Measurements from ENCODE around the gene ALDH1A1.

ALDH1A1 gene

DNA sequence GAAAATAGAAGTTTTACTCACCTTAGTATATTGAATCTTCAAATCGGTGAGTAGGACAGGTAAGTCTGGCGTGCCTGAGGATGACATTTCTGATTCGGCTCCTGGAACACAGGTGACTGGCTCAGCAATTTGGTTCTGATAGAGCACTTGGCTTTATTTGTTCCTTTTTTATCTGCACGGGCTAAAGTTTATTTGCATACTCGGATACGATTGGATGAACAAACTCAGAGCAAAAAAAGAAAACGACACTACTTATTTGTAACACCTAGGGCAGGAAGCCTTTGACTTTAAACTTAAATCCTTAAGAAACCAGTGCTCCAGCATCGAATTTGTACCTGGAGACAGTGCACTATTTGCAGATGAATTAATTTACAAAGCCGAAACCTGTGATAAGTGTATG lies at the start of gene ALDH1A1:
Gene ALDH1A1, minus strand, starts transcription at position 140 of the 400 bp plus-strand sequence. Its CDS starts 53 bp downstream, at position 87.
- DNase-seq, result no peak
- no peak for ATAC-seq

DNA sequence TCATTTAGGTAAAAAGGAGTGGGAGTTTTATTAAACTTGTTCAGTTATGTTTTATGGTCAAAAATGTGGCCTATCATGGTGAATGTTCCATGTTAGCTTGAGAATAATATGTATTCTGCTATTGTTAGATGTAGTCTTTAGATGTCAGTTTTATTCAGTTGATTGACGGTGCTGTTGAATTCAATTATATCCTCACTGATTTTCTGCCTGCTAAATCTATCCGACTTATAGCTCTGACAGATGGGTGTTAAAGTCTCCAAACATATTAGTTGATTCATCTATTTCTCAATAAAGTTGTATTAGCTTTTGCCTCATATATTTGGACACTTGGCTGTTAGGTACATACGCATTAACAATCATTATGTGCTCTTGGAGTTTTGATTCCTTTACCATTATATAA lies 49.0 kb upstream of the ALDH1A1 start:
- DNase-seq, result no peak
- no peak for ATAC-seq

DNA sequence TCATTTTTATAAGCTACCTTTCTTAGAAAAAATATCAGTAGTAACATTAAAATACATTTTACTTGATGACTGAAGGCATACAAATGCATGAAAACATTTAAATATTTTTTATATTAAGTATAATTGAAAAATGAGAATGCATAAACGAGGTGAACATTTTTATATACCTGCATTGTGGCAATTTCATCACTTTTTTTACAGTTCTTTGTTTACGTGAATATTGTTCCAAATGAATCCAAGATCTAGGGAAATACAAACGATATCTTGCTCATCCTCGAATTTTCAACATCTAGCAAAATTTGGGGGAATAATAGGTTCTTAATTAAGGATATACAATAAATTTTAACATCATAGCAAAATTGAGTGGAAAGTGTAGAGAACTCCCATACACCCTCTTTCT lies 45.5 kb upstream of the ALDH1A1 start:
- no peak for ATAC-seq

DNA sequence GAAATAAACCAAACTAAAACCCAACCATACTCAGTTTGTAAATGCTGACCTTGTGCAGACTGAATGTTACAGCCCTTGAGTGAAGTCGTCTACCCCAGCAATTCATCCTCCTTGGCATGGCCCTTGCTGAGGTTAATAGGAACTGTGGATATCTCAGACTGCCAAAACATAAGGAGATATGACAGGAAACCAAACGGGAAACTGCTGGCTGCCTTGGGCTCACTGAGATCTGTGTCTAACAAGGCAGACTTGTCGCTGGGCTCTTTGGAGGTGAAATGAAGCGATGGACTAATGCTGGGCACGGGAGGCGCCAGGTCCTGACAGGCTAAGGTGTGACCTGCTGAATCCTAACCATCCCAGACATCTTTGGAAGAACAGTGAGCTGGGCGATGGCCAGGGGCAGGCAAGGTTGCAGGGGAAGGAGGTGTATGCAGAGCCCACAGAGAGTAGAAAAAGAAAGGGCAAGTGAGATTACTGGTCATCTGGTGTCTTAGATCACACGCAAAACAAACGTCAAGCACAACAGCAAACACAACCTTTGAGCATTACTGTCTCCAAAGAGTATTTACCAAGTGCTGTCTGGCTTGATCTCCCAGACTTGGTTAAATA lies 44.6 kb upstream of the ALDH1A1 start:
- DNase-seq, result no peak
- no peak for ATAC-seq

More for the DNA sequence above, 45.5 kb upstream of the ALDH1A1 start:
- no peak for DNase-seq

DNA sequence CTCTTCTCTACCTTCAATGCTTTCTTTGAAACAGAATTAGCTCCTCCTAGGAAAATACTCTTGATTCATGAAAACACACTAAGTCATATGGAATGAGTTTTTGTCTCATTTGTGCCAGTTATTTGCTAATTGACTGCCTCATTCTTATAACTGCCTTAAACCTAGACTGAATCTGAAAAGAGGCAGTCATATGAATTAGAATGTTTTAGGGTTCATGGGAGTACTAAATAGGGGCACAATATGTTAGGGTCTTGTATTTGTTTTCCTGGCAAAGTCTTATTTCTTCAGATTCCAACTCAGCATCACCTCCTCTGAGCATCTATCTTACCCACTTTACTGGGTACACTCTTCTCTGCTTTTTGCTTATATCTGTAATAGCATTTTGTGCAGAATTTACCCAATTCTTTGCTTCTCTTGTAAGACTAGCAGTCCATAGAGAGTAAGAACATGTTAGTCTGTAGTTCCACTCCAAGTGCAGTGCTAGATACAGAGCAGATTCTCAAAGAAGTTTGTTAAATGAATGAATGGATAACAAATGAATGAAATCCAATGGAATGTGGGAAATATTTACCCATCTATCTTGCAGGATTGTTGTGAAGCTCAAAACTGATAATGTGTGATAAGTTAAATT lies 43.9 kb upstream of the ALDH1A1 start:
- DNase-seq (no peak), ATAC-seq (no peak)

DNA sequence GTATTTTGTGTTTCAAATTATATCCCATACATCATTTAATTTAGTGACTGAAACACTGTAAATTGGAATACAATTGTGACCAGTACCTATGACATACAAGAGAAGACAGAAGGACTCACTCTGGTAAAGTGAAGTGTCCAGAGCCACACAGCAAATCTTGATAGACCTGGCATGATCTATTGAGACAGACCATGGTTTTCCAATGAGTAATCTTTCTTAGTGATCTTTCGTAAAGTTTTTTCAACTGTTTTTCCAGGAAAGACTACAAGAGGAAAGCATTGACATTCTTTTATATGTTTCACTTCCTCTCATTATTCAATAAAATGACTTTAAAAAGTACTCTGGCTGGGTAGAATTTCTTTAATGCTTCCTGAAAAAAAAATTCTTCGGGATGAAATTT lies 43.3 kb upstream of the ALDH1A1 start:
- DNase-seq (no peak), ATAC-seq (no peak)

DNA sequence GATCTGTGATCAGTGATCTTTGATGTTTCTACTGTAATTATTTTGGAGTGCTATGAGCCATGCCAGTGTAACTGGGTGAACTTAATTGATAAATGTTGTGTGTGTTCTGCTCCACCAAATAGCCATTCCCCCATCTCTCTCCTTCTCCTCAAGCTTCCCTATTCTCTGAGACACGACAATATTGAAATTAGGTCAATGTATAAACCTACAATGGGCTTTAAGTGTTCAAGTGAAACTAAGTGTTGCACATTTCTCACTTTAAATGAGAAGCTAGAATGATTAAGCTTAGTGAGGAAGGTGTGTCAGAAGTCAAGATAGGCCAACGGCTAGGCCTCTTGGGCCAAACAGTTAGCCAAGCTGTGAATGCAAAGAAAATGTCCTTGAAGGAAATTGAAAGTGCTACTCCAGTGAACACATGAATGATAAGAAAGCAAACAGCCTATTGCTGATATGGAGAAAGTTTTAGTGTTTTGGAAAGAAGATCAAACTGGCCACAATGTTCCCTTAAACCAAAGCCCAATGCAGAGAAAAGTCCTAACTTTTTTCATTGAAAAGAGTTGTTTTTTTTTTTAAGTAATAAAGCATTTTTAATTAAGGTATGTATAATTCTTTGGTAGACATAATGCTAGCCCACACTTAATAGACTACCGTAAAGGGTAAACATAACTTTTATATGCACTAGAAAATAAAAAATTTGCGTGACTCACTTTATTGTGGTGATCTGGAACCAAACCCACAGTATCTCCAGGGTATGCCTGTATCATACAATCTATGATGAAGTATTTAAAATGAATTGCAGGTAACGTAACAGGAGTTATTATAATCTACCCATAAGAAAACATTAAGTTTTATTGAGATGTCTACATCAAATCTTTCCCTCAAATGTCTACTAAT lies 42.5 kb upstream of the ALDH1A1 start:
- DNase-seq (no peak), ATAC-seq (no peak)

DNA sequence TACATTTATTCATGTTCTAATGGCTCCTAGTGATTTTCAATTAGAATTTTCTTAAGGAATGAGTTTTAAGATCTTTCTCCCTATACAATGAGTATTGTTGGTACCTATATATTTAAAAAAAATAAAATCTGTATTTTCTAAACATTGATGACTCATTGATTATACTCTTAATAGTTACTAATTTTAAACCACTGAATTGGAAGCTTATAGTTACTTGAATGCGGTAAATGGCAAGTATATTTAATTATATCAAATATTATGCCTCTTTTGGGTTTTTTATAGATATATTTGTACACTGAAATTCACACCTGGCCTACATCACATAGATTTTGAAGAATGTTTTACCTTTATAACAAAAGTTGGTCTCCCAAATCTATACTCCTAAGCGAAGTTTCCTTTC lies 38.9 kb upstream of the ALDH1A1 start:
- DNase-seq (no peak), ATAC-seq (no peak)

DNA sequence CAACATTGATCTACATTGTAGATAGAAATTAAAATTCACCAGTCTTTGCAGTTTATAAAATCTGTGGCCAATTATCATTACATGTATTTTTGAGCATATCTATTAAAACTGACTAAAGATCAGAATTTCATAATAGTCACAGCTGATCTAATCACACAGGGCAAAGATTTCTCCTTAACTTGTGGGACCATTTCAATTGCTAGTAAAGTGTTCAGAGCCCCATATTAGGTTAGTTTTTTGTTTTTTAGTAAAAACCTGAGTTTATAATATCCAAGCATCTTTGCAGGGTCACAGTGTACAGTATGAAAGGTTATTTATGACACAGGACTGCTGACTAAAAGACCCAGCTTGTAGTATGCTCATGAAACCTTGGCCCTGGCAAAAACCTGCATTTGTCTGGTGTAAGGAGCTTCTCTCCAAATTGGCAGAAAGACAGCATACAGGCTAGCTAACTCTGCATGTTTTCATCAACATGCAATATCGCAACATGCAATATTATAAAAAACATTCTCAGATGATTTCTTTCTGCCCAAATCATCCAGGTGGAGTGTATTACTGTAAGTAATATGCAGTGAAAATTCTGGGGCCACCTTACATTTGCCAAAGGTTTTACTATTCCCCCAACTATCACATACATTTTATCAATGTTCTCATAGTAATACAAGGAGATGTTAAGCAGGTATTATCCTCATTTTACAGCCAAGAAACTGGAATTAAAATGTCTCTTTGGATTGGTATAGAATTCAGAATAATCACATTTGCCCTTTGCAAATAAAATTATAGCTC lies 37.7 kb upstream of the ALDH1A1 start:
- ATAC-seq, result no peak
- no peak for DNase-seq

DNA sequence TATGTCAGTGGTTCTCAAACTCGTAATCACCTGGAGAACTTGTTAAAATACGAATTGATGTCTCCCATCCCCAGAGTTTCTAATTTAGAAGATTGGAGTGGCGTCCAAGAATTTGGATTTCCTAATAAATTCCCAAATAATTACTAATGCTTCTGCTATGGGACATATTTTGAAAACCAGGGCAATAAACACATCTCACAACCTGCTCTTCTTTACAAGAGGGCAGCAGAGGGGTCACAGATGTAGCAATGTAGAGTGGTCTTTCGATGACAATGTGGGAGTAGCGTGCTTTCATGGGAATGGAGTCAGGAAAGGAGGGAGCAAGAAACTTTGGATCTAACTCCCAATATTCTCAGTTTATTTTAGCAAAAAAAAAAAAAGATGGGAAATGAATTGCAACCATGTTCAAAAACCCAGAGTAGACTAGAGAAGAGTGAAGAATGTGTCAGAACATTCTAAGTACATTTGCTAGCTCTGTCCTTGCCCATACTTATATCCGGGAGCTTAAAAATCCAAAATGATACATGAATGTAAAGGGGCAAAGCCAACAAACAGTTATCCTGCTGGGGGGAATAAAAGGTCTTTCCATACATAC lies 33.8 kb upstream of the ALDH1A1 start:
- DNase-seq, result no peak
- no peak for ATAC-seq

DNA sequence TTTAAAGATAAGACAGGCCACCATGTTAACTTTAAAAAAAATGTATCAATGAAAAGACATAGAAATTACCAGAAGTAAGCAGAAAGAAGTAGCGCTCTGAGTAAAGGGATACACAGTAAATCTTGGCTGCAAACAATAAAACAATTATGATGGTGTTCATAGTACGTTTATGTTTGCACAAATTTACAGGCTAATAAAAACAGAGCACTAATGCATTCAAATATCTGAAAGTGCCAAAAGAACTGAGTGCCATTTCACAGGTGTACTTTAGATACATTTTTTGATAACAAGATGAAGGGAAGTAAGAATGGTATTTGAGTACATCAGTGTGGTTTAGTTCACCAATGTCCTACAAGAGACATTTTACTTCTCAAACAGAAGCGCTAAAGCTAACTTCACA lies 32.9 kb upstream of the ALDH1A1 start:
- ATAC-seq (no peak), DNase-seq (no peak)

DNA sequence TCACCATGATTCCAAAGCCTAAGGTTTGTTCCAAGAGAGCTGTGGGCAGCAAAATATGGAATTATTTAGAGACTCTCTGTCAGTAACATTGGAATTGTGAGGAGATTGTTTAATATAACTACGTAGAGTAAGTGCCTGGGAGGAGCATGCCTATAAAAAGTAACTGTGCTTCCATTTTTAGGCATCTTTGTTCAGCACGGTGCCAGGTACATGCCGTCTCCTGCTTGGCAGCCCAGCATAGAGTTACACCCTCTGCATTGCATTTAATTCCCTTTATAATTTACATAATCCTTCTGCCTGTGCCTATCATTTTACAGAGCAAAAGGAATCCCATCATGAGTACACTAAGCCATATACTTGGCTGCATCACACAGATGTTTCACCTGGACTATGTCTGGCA lies 32.1 kb upstream of the ALDH1A1 start:
- no peak for ATAC-seq
- no peak for DNase-seq

DNA sequence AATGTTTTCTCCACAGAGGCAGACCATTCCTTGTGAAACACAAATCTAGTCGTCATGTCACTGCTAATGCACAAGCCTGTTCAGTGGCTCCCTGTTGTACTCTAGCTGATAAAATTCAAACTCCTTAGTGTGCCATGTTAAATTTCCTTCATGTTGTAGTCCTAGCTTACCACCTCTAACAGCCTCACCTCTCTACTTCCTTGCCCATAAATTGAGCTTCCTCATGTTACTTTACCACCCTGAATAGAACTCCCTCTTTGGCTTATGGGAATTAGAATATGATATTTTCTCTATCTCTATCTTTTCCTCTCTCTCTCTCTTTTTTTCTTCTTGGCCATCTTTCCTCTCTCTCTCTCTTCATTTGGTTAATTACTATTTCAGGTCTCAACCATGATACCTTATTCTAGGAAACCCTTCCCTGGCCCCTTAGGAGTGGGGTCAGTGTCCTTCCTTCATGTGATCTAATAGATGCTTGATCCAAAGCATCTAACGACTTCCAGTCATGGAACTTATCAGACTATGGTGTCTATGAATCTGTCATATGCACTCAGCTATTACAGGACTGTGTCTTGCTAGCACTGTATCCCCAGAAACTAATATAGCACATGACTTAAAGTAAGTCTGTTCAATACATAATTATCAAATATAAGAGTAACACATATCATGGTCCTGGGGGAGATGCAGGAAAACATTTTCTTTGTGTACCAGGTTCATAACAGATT lies 31.5 kb upstream of the ALDH1A1 start:
- ATAC-seq, result no peak
- DNase-seq, result no peak

DNA sequence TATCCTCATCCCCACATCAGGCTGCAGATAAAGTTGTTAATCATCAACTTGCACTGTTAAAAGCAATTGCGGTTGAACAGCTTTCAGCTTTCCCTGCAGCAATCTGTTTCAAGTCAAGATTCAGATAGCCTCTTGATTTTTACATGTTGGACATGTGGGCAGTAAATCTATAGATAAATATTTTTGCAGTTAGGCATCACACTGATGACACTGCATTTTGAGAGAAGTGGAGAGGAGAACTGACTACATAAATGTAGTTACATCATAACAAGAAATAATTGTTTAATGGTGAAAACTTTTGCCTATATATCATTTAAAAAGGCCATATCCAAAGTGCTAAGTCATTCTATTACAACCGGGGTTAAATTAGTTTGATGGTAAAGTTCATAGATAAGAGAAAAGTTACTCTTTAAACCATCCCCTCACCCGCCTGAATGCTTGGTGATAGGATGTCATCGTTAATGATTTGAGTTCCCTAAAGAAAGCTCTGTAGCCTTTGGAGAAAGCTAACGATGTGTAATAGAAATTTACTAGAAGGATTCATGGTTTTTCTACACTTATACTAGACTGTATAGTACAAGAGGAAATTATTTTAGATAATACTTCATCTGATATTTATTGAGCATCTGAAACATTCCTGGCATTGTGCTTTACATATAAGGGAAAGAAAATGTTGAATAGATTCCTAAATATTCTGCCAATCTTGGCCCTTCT lies 30.8 kb upstream of the ALDH1A1 start:
- DNase-seq (no peak), ATAC-seq (no peak)

DNA sequence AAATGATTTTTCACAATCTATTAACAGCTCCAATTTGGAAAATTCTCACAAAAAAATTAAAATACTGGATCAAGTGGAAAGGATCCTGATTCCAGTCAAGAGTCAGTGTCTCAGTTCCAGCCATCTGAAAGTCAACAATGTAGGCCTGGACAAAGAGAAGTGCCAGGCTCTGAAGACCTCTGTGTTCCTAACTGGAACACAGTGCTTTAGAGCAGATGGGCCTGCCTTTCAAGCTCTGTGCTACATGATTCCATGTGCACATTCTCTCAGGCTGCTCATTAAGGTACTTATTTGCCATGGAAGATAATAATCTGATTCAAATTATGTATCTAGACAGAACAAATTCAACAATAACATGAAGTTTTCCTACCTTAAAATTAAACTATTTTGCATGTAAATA lies 30.2 kb upstream of the ALDH1A1 start:
- ATAC-seq (no peak), DNase-seq (no peak)

DNA sequence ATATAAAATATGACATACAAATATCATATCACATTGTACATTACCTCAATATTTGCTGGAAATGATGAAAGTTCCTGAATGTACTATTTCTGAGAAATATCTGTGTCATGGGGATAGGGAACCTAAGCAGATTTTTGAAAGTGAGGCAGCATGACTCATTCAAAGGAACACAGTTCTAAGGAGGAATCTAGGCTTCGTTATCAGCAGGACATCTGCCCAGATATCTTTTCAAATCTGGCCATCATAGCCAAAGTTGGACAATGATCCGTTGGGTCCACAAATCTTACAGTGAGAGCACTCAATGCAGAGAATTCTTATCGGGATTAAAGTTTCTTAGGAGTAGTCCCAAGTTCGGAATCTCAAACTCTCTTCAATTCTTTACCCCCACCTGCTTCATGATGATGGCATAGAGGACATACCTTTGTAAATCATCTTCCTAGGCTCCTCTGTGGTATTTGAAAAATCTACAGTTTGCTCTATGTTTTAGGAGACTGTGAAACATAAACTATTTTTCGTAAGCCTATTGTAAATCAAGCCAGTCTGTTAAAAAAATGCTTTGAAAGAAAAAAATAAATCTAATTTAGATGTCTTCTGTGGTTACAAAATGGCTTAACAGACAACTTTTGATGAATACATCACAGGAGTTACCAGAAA lies 29.4 kb upstream of the ALDH1A1 start:
- DNase-seq (no peak), ATAC-seq (no peak)

DNA sequence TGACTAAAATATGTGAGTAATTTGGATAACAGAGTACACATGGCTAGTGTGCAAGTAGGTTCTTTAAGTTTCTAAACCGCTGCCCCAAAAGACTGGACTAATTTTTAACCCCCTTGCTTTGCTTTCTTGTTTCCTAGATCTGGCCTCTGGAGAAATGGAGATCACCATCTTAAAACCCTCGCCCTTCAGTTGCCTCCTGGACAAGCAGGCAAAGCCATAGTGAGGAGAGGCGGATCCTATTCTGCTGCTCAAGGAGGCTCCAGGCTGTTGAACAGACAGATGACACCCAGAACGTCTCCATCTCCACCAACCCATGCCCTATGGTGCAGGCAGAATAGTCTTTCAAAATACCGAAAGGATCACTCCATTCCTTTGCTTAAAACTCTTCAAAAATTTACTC lies 28.6 kb upstream of the ALDH1A1 start:
- no peak for ATAC-seq
- no peak for DNase-seq

DNA sequence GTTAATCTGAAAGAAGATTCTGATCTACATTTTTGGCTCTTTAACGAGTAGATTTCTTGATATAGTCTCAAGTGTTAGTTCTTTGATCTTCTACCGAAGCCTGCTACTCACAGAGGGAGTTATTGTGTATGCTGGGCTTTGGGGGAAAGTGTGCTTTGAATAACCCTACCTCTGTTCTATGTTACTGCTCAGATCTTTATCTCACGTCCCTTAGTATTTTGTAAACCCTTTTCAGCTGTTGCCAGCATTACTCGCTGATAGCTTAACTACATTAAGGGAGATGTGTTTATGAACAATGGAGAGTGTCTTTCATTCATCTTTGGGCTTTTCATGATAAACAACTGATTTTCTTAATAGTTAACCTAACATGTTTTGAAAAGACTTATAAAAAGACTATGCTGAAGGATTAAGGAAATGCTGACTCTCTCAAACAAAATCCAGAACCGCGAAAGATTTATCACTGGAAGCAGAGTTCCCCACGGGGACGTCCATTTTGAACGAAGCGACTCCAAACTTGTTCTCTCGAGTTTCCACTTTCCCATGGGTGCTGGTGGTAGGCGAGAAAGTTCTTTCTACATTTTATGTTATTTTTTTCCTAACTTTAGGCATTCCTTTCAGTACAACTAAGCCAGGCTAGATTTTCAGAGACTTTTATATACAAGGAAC lies 27.9 kb upstream of the ALDH1A1 start:
- DNase-seq (no peak), ATAC-seq (no peak)

DNA sequence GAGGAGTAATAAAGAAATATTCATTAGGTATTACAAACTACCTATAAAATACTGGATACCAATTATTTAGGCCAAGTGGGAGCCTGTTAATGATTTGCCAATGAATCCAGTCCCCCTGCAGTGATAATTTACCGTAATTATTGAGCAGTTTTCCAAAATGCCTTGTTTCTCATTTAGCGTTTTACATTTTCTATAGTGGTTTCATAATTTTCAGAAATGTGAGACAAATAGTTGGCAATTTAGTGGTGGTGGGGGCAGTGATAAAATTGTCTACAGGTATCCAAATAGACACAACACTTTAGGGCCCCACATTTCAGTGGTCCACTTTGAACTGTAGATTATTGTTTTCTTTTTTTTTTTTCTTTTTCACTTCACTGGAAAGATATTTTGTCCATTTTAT lies 27.3 kb upstream of the ALDH1A1 start:
- ATAC-seq (no peak), DNase-seq (no peak)

Data from stimulated activated naive CD8-positive, alpha-beta T cell treated with anti-CD3 and anti-CD28 coated beads, Interleukin-15, Interleukin-2, amounts not matched to agents 100 U/mL and 50 U/mL, for 24 hours (primary cell).